SU-DHL-6 (cell line): ENCODE measurements around the gene PDCD10.

Experiments
- H2AFZ ChIP-seq: fragments of 200-600 bp; sonication (generic); 2 replicates; pipeline ENCODE4 v1.6.1; 2014; ENCODE audit warnings: low read depth, mild to moderate bottlenecking, moderate library complexity, mixed read lengths, antibody characterized with exemption, low read length; ENCODE audit not compliant: severe bottlenecking
- H3F3A ChIP-seq: fragments of 200-600 bp; shearing (Covaris generic); 2 replicates; pipeline ENCODE4 v1.6.0; 2016; ENCODE audit warnings: antibody characterized with exemption, mild to moderate bottlenecking; ENCODE audit not compliant: insufficient read depth
- H3K27ac ChIP-seq: fragments of 200-600 bp; sonication (generic); 2 replicates; pipeline ENCODE4 v1.5.1; 2016; ENCODE audit warnings: low read depth, mild to moderate bottlenecking, low read length, moderate library complexity, mixed read lengths
- H3K27me3 ChIP-seq: fragments of 200-600 bp; sonication (generic), shearing (Covaris generic); 2 replicates; pipeline ENCODE4 v1.6.0; 2014; ENCODE audit warnings: mild to moderate bottlenecking, low read length
- H3K36me3 ChIP-seq: fragments of 200-600 bp; sonication (generic); 2 replicates; pipeline ENCODE4 v1.6.1; 2014; ENCODE audit warnings: mild to moderate bottlenecking, low read length, mixed read lengths
- H3K4me2 ChIP-seq: fragments of 300-600, 200-600 bp; shearing (Covaris generic), sonication (generic); 2 replicates; pipeline ENCODE4 v1.6.0; 2014; ENCODE audit warnings: low read length, low read depth, mild to moderate bottlenecking; ENCODE audit not compliant: poor library complexity, severe bottlenecking
- H3K4me3 ChIP-seq: fragments of 200-600 bp; sonication (generic); 2 replicates; pipeline ENCODE4 v1.5.1; 2014; ENCODE audit warnings: antibody characterized with exemption, low read length, mild to moderate bottlenecking, mixed read lengths; ENCODE audit not compliant: insufficient read depth, poor library complexity, severe bottlenecking
- H3K79me2 ChIP-seq: fragments of 200-600 bp; sonication (generic); 2 replicates; pipeline ENCODE4 v1.6.1; 2014; ENCODE audit warnings: mild to moderate bottlenecking, low read length, moderate library complexity; ENCODE audit not compliant: insufficient read depth
- H3K9ac ChIP-seq: fragments of 200-600 bp; sonication (generic); 2 replicates; pipeline ENCODE4 v1.7.0; 2014; ENCODE audit warnings: mild to moderate bottlenecking, low read length
- H3K9me2 ChIP-seq: fragments of 200-600 bp; sonication (generic); replicated peaks from 2 replicates; pipeline ENCODE4 v1.6.1; 2014; ENCODE audit warnings: low read length; ENCODE audit not compliant: insufficient read depth
- H3K9me3 ChIP-seq: fragments of 200-600 bp; sonication (generic); 2 replicates; pipeline ENCODE4 v1.6.1; 2014; ENCODE audit warnings: low read length, mixed read lengths; ENCODE audit not compliant: insufficient read depth
- H4K20me1 ChIP-seq: fragments of 200-600 bp; sonication (generic); 2 replicates; pipeline ENCODE4 v1.6.1; 2014; ENCODE audit warnings: low read depth, mild to moderate bottlenecking, antibody characterized with exemption, low read length, moderate library complexity, mixed read lengths
- EZH2phosphoT487 ChIP-seq: fragments of 200-600 bp; sonication (generic), shearing (Covaris generic); conservative IDR thresholded peaks from 2 replicates; pipeline ENCODE4 v1.6.1; 2018; ENCODE audit warnings: mild to moderate bottlenecking, antibody characterized with exemption, low read length, moderate library complexity, mixed read lengths
- TF ChIP-seq, protein P1 (sequence below): fragments of 200-600 bp; sonication (generic); IDR thresholded peaks from one replicate; pipeline ENCODE4 v1.5.1; 2017; ENCODE audit warnings: antibody characterized with exemption, mild to moderate bottlenecking, low read length, moderate library complexity; ENCODE audit not compliant: insufficient read depth, poor library complexity, severe bottlenecking

The PDCD10 gene

DNA sequence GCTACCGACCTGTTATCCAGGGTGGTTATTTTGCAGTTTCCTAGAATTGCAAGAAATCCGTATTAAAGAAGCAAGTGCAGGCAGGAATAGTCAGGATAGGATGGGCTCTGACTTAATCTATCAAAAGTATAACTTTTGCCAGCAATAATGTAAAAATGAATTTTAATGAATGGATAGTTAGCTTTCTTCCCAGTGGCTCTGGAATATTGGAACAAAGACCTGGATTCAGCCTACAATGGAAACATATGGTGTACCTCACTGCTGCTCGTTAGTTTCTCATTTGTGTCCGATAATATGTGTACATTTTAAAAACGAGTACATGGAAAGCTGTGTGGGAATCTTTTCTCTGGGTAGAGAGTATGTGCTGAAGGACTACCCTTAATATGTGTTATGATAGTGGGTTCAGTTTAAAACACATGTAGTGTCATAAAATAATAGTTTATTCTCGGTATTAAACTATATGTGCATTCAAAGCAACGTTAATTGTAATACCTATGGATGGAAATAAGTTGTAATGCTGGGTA, 1.6 kb upstream of the PDCD10 start:
- Histone ChIP-seq H3K4me3 (peak overlapping the region; percentile 84), H4K20me1 (peaks cover 17% of the 10 kb centered on the region), H3K27ac (0 out of 2 replicates have a peak overlapping the region, but pooled peaks have one; percentile 92), H3K9ac (peak overlapping the region; percentile 77), H3K9me2 (no peaks in the 10 kb centered on the region), H3K79me2 (peaks cover 73% of the 10 kb centered on the region), H3F3A (peaks cover 26% of the 10 kb centered on the region), H3K27me3 (no peaks in the 10 kb centered on the region), H3K9me3 (no peaks in the 10 kb centered on the region), H3K4me2 (peak overlapping the region; percentile 87), H3K36me3 (0 out of 2 replicates have a peak, but pooled peaks cover 4% of the 10 kb centered on the region), H2AFZ (peak overlapping the region; percentile 65)
- no peak for TF ChIP-seq EZH2phosphoT487
- TF ChIP-seq, protein P1, sequence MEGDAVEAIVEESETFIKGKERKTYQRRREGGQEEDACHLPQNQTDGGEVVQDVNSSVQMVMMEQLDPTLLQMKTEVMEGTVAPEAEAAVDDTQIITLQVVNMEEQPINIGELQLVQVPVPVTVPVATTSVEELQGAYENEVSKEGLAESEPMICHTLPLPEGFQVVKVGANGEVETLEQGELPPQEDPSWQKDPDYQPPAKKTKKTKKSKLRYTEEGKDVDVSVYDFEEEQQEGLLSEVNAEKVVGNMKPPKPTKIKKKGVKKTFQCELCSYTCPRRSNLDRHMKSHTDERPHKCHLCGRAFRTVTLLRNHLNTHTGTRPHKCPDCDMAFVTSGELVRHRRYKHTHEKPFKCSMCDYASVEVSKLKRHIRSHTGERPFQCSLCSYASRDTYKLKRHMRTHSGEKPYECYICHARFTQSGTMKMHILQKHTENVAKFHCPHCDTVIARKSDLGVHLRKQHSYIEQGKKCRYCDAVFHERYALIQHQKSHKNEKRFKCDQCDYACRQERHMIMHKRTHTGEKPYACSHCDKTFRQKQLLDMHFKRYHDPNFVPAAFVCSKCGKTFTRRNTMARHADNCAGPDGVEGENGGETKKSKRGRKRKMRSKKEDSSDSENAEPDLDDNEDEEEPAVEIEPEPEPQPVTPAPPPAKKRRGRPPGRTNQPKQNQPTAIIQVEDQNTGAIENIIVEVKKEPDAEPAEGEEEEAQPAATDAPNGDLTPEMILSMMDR: no peak

- H3K27ac ChIP-seq: peak within 1 kb of the TSS; percentile 92
- peak within 1 kb of the TSS; percentile 65 for H2AFZ ChIP-seq
- H4K20me1 ChIP-seq: peaks cover 20% of the 10 kb centered on the region
- peak within 1 kb of the TSS; percentile 84 for H3K4me3 ChIP-seq
- H3K4me2 ChIP-seq: peak within 1 kb of the TSS; percentile 88
- H3K27me3 ChIP-seq: no peaks in the 10 kb centered on the region
- H3K9me3 ChIP-seq: no peaks in the 10 kb centered on the region
- 0 out of 2 replicates have a peak, but pooled peaks cover 4% of the 10 kb centered on the region for H3K36me3 ChIP-seq
- H3F3A ChIP-seq: peaks cover 19% of the 10 kb centered on the region
- peaks cover 80% of the 10 kb centered on the region for H3K79me2 ChIP-seq
- TF ChIP-seq, protein P1: no peak
- TF ChIP-seq EZH2phosphoT487: no peak
- peak within 1 kb of the TSS; percentile 77 for H3K9ac ChIP-seq
- no peaks in the 10 kb centered on the region for H3K9me2 ChIP-seq
Observed at GRCh38 chr3:167735233-167736138, 794 bp upstream of the PDCD10 start, which contains the start of gene SERPINI1. TSS of gene SERPINI1 (plus strand) at chr3:167735721. CDS start at chr3:167789129, 53,408 bp downstream.

DNA sequence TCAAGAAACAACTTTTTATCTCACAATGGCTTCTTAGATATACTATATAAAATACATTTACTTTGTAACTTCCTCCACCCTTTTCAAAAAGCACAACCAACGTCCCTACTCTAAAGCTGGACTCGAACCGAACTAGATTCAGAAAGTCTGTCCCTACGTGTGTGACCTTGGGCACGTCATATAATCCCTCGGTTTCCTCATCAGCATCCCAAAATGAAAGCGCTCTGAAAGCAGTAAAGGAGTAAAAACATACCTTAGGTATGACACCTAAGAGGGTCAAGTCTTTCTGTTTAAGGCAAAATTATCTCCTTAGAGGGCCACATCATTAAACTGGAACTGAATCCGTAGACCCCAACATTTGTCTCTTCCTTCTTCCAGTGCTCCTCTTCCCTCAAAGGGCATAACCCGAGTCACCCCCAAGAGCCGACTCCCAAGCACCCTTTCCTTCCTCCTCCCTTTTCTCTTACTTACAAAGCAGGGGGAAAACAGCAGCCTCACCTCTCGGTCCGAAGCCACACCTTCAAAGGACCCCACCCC, 663 bp downstream of the PDCD10 start:
- peaks cover 10% of the 10 kb centered on the region; the same call in 1 of the 2 replicates for H3F3A ChIP-seq

More for the DNA sequence above, 663 bp downstream of the PDCD10 start:
- Histone ChIP-seq H3K4me3 (peak overlapping the region; percentile 84), H3K4me2 (peak overlapping the region; percentile 88), H3K9me2 (no peaks in the 10 kb centered on the region), H3K27ac (peak overlapping the region; percentile 92), H3K9ac (peak overlapping the region; percentile 77), H3K9me3 (no peaks in the 10 kb centered on the region), H3K36me3 (0 out of 2 replicates have a peak, but pooled peaks cover 4% of the 10 kb centered on the region), H3K79me2 (peaks cover 89% of the 10 kb centered on the region), H2AFZ (no peak overlapping the region), H3K27me3 (no peaks in the 10 kb centered on the region), H4K20me1 (peaks cover 30% of the 10 kb centered on the region)
- TF ChIP-seq, protein P1: no peak
- no peak for TF ChIP-seq EZH2phosphoT487
